Measurements from ENCODE around the gene FOXG1.

The FOXG1 gene

DNA sequence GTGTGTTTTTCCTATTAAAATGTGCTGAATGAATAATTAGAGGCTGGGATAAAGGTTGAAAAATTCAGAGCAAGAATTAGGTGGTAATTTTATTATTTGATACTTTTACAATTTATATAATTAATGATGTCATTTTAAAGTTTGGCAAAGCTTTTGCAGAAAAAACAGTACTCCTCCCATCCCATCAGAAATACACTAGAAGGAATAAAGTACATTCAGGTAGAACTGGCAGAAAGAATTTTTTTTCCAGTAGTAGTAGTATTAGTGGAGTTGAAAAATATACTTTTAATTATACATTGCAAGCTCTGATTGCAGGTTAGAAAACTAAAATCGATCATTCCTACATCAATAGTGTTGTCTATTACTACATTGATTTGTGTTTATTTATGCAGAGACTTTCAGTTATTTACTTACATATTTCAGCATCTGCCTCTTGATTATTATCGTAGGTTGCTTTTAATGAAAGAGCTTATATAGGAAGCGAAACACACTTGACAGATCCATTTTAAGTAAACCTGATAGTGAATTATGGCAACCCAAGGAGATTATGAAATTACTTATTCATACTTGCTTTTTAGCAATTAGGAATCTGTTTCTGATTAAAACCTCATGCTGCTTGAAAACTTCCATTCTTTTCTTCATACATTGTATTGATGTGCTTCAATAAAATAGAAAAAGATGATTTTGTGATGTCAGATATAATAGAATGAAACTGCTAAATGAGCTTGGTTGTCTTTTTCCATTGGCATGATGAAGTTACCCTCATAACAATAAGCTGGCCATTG, 10.1 kb downstream of the FOXG1 start:
- DNase-seq (ENCODE audit: low read depth, low spot score): no peak

DNA sequence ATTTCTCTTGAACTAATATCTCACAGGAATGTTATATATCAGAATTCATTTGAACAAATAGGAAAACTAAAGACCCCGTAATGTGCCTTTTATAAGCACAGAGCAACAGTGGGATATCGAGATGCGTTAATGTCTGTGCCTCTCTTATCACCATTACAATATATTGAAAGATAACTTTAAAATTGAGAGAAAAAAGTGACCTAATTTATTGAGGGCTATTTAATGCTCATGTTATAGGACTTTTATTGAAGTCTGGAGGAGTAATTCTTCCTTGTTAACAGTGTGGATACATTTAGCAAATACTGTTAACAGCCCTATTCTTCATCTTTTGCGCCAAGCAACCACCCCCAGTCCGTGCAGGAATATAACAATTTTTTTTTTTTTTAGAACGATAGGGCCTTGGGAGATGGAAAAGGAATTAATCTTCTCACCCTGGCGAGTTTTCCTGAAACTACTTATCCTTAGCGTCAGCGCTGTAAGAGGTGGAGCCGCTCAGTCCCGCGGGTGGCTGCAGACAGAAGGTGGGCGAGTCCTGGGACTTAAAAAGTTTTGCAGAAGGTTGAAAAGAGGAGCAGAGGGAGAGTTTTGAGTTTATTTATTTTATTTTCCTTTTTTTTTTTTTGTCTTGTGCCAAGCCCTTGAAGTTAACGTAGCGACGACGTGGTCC, 11.0 kb downstream of the FOXG1 start:
- no peak for DNase-seq (ENCODE audit: low read depth, low spot score)

DNA sequence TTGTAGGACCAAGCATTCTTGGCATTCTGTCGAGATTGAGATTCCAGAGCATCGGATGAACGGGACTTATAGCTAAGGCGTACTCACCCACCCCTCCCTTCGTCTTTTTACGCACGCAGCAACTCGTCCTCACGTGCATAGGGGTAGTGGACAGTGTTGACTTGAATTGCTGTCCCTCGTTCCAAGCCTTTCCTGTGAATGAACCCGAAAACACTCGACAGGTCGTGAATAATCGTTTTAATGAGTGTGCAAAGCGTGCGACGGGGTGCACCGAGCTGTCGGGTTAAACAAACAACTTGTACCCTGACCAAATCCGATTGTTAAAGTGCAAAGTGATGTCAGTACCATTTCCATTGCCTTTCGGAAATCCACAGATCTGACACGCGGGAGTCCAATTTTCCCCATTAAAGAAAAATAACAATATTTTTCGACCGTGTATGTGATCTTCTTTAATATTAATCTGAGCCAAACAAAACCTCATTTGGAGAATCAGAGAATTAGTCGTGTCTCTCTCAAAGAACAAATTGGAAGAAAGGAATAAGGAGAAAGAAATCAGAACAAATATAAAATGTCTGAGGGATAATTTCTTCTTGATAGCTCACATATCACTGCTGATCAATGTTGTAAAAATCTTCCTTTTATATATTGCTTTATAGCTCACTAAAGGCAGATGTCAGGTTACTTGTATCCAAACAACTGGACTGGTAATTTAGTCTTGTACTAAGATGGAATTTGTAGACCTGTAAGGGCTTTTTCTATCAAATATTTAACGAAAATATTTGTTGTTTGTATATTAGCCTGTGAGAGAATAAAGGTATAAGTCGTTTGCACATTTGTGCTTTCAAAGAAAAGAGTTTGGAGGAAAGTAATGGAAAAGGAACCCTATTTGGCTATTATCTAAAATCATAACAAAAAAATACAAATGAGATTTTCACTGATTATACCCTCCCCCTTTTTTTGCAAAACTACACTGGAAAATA, 11.8 kb downstream of the FOXG1 start:
- no peak for DNase-seq (ENCODE audit: low read depth, low spot score)

DNA sequence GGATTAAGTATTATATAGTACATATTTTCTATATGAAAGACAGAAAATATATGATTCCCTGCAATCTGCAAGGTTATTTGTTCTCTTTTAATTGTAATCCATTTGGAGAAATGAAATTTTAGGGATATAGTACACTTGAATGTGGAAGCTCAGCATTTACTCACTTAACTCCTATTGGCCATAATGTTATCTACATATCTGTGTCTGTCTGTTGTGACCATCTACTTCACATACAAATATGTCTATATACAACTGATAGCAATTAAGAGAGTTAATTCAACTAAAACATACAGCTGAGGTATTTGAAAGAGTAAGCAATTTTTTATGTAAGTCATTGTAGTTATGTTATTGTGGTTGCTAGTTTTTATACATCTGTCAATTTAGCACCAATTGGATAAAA, 12.9 kb downstream of the FOXG1 start:
- DNase-seq (ENCODE audit: low read depth, low spot score): no peak

DNA sequence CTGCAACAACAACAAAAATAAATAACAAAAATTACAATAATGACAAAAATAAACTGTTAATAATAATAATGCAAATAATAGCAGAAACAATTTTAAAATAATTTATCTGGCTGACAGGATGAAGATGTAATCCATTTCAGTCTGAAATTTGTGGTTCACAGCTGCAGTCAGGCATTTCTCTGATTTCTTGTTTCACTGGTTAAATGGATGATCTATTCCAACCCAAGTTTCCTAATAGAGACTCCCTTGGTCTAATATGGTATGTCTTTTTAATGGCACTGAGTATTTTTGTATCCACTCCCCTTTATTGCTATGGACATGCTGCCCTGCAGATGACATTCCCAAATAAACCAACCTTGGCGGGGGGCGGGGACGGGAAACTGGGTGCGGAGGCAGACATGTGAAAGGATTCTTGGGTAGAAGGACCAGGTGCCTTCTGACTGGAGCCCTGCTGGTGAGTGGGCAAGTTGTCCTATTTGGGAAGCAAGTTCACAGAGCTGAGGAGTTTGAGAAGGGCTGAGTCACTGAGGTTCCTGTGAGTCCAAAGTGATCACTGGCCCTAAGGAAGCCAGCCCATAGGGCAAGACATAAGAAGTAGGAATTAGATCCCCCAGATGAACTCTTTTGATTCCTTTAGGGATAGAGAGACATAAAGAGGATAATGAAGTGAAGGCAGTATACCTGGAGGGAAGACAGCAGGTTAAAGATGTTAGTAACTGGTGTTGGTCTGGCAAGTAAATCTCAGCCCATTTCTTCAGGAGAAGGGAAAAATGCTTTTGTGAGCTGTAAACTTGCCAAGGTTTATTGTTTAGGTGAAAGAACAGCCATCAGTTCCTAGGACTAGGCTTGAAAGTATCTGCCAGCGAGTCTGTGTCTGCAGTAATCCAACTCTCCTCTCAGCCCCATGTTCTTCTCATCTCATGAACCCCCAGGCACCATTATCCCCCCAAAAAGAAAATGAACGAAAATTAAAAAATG, 14.5 kb downstream of the FOXG1 start:
- no peak for DNase-seq (ENCODE audit: low read depth, low spot score)

DNA sequence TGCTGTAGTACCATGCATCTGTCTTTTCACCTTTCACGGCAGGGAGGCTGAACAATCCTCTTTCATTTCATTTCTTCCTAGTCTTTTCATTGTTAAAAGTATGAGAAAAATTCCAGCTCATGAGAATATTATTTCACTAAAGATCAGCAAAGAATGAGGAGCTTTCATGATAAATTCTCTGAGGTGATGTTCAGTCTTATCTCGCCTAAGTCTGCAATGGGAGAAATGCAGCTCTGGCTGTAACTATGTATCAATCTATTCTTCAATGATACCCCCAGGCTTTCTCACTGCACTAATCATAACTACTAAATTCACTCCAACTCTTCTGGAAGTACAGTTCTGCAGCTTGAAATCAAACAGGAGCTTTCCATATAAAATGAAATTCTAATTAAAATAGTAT, 15.7 kb downstream of the FOXG1 start:
- no peak for DNase-seq (ENCODE audit: low read depth, low spot score)

DNA sequence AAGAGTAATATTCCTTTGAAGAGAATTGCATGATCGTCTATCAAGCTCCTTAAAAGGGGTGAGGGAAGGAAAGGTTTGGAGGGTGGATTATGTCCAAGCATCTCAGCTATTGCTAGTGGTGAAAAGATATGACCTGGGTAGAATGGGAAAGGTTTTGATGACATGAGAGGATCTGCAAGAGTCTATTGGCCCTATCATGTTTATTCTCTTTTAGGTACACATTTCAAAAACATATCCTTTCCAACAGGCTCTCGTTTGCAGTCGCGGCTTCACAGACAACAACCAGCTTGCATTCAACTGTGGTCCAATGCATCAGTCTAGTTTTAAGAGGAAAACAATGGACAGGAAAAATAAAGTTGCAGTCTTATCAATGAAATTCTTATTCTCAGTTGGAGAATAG, 17.1 kb downstream of the FOXG1 start:
- no peak for DNase-seq (ENCODE audit: low read depth, low spot score)

DNA sequence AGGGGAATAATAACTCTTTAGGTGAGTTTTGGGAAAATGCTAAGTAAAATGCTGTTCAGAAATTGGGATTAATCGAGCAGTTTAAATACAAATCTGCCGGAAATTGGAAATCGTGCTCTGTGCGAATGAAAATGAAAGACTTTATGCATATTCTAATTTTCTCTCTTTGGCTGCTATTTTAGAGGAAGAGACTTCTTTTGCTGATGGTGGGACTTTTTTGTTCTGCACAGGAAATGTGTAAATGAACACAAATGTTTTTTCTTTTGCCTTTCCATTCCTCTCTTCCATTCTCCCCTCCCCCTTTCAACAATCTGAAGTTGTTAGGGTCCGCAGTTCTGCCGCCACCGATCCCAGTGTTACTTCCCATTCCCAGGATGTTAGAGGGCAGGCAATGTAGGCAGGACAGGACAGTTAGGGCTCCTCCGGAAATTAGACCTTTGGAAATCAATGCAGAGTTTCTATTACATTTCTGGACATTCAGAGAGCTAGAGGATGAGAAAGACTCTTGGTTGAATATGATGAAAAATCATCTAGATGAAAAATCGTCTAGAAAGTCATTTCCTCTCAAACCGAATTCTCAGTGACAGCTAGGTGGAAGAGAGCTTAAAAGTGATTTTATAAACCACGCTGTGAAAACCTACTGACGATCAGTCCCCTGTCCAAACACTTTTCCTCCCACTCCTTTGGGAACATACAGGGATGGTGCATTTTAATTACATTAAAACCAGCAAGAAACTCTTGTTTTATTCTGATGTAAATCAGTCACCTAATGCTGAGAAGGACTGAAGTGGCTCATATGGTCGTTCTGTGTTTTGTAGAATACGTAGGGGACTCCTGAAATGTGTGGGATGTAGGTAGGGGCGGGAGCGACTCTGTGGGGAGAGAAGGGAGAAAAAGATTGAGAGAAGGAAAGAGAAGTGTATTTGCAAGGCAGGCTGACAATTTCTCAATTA, 17.8 kb downstream of the FOXG1 start:
- DNase-seq (ENCODE audit: low read depth, low spot score): no peak

DNA sequence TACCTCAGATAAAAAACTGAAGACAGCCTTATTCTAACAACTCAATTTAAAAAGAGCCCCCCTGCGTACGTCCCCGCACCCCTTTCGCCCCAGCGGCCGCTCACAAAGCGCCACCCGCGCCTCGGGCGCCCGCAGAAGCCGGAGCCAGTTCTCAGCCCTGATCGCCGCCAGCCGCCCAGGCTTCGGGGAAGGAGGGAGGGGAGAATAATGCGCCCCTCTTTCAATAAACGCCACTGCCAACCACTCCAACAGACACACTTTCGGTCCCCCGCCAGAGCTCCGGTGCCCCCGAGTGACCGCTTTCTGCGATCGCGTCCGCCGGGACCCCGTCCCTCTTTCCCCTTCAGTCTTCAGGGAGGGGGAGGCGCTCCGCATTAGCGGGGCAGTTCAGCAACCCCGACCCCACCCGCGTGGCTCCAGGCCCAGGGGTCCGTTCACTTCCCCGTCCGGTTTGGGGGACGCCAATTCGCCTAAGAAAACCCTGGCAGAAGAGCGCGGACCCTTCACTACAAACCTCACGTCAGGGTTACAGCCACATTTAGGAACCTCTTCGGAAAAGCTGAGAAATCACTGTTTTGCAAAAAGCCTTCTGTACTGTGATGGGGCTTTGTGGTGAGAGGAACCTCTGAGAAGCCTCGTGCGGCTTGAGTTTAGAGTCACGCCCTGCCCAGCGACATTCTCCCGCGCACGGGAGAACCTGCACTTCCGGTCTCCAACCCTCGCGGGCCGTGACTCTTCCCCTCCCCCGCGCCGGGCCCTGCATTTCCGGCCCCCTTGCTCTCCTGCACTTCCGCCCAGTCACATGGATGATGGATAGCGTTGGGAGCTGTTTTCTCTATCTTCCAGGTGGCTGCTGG, 18.7 kb downstream of the FOXG1 start:
- no peak for DNase-seq (ENCODE audit: low read depth, low spot score)

DNA sequence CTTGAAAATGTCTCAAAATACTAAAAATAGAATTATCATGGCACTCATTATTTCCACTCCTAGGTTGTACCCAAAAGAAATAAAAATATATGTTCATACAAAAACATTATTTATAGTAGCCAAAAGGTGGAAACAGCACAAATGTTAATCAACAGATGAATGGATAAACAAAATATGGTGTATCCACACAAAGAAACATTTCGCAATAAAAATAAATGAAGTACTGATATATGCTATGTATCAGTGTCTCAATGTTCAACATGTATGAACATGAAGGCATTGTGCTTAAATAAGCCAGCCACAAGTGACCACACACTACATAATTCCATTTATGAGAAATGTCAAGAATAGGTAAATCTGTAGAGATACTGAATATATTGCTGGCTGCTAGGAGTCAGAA, 40.9 kb downstream of the FOXG1 start:
- no peak for DNase-seq (ENCODE audit: low read depth, low spot score)

DNA sequence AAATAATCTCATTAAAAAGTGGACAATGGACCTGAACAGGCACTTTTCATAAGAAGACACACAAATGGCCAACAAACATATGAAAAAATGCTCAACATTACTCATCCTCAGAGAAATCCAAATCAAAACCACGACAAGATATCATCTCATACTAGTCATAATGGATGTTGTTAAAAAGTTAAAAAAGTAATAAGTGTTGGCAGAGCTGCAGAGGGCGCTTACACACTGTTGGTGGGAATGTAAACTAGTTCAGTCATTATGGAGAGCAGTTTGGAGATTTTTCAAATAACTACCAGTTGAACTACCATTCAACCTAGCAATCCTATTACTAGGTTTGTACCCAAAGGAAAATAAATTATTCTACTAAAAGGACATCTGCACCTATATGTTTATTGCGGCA, 47.2 kb downstream of the FOXG1 start:
- DNase-seq (ENCODE audit: low read depth, low spot score): no peak

All from activated CD4-positive, CD25-positive, alpha-beta regulatory T cell treated with anti-CD3 and anti-CD28 coated beads, Interleukin-2, amount 50 U/mL, for 16 hours (primary cell).